ENCODE measurements around the gene MYO5A.

The MYO5A gene

DNA sequence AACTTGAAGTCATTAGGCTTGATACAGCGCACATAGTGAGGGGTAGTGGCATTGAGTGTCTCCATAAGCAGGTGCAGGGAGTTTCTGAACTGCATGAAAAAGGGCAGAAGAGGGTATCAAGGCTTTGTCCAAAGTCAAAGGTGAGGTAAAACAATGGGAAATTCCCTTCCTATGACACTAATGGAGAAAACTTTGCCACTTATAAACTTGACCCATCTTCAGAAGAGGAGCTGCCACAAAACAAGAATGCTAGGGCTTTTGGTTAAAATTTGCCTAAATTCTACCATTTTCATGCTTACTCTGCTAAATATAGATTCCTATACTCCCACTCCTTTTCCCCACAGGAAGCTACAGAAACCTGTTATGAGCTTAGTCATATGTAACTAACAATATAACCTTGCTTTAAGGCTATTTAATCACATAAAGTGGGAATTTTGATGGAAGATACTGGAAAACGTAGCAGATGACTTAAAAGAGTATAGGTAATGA is 145.5 kb downstream of the MYO5A start:
- H3K4me1 ChIP-seq (ENCODE audit: insufficient read depth, low read length), result no peaks in the 10 kb centered on the region
- H3K9ac ChIP-seq (ENCODE audit: low read depth, low read length), result no peak overlapping the region
- H3K36me3 ChIP-seq (ENCODE audit: insufficient read depth, low read length), result peaks cover 3% of the 10 kb centered on the region; the same call in 1 of the 2 replicates

GRCh38 chr15:52382647-52383046 is 146.0 kb downstream of the MYO5A start:
- Histone ChIP-seq H3K9me3 (ENCODE audit: control insufficient read depth, insufficient read depth, low read length) (no peaks in the 10 kb centered on the region), H3K9ac (ENCODE audit: low read depth, low read length) (no peak overlapping the region)

More for the DNA sequence above, 145.5 kb downstream of the MYO5A start:
- H3K9me3 ChIP-seq (ENCODE audit: control insufficient read depth, insufficient read depth, low read length), result no peaks in the 10 kb centered on the region

DNA sequence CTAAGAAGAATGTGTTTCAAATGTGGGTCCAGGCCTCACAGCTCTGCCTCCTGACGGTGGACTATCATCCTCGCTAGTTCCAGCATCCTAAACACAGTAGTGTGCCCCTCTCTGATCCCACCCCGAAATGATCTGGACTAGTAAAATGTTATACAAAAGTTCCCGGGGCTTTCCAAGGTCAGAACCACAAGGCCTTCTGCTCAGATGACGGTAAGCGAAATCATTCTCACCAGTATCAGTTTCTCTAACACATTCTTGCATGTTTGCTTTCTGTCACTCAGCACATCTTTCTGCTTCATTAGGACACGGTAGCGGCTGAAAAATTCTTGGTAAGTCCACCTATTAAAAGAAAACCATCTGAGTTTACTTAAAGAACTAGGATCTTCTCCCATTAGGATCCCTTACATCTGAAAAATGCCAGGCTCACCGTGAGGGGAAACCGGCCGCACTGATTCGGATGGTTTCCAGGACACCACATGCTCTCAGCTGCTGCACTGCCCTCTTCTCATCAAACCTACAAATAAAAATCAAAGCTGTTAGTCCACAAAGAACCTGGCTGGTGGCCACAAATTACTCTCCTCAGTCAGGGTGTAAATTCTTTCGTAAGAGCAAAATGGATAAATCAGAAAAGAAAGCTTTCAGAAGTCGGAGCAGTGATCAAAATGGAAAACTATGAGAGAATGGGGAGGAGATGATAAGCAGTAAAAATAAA is 149.1 kb downstream of the MYO5A start:
- H3K36me3 ChIP-seq (ENCODE audit: insufficient read depth, low read length), result peaks cover 8% of the 10 kb centered on the region; the same call in 1 of the 2 replicates
- no peaks in the 10 kb centered on the region for H3K9me3 ChIP-seq (ENCODE audit: control insufficient read depth, insufficient read depth, low read length)
- H3K9ac ChIP-seq (ENCODE audit: low read depth, low read length), result no peak overlapping the region
- H3K4me1 ChIP-seq (ENCODE audit: insufficient read depth, low read length), result no peaks in the 10 kb centered on the region

More at GRCh38 chr15:52382647-52383046, 146.0 kb downstream of the MYO5A start:
- Histone ChIP-seq H3K4me1 (ENCODE audit: insufficient read depth, low read length) (no peaks in the 10 kb centered on the region), H3K36me3 (ENCODE audit: insufficient read depth, low read length) (peaks cover 3% of the 10 kb centered on the region; the same call in 1 of the 2 replicates)

GRCh38 chr15:52378746-52379394 is 149.8 kb downstream of the MYO5A start:
- H3K4me1 ChIP-seq (ENCODE audit: insufficient read depth, low read length), result no peaks in the 10 kb centered on the region
- H3K9me3 ChIP-seq (ENCODE audit: control insufficient read depth, insufficient read depth, low read length), result no peaks in the 10 kb centered on the region
- H3K9ac ChIP-seq (ENCODE audit: low read depth, low read length), result no peak overlapping the region
- H3K36me3 ChIP-seq (ENCODE audit: insufficient read depth, low read length), result peaks cover 8% of the 10 kb centered on the region; the same call in 1 of the 2 replicates

GRCh38 chr15:52370010-52370409 is 158.7 kb downstream of the MYO5A start:
- Histone ChIP-seq H3K9me3 (ENCODE audit: control insufficient read depth, insufficient read depth, low read length) (no peaks in the 10 kb centered on the region), H3K36me3 (ENCODE audit: insufficient read depth, low read length) (peaks cover under 1% of the 10 kb centered on the region), H3K9ac (ENCODE audit: low read depth, low read length) (no peak overlapping the region), H3K4me1 (ENCODE audit: insufficient read depth, low read length) (no peaks in the 10 kb centered on the region)

DNA sequence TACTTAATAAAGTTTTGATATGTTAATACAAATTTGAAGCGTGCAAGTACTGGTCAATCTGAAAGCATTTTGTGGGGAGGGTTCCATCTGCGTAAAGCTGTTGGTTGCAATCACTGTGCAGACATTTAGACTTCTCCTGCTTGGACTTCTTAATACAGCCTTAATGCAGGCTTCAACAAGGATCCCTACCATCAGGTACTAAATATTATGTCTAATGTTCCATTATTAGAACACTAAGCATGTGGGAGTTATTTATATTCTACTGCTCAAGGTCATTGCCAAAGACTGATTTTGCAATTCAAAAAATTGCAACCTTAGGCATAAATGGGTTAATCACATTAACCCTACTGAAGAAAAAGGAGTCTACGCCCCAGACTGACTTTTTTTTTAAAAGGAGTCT is 159.2 kb downstream of the MYO5A start:
- no peaks in the 10 kb centered on the region; the same call in none of the 2 replicates for H3K36me3 ChIP-seq (ENCODE audit: insufficient read depth, low read length)

DNA sequence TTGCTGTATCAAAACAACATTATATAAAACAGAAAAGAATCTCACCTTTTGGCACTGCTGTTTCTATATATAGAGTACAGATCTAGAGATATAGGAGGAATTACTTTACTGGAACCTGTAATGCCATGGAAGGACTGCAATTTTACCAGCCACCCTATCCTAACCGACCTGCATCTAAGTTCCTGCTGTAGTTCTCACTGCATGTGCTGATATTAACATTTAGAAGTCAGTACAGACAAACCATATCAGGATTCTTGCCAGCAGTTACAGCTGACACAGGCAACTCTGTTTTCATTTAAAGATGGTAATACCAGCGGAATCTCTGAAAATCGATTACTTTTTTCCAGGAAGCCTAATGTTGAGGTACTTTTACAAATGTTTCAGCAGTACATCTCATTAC is 159.7 kb downstream of the MYO5A start:
- H3K9ac ChIP-seq (ENCODE audit: low read depth, low read length), result no peak overlapping the region
- H3K36me3 ChIP-seq (ENCODE audit: insufficient read depth, low read length), result no peaks in the 10 kb centered on the region; the same call in none of the 2 replicates
- H3K4me1 ChIP-seq (ENCODE audit: insufficient read depth, low read length), result no peaks in the 10 kb centered on the region
- H3K9me3 ChIP-seq (ENCODE audit: control insufficient read depth, insufficient read depth, low read length), result no peaks in the 10 kb centered on the region

More for the DNA sequence above, 159.2 kb downstream of the MYO5A start:
- Histone ChIP-seq H3K9me3 (ENCODE audit: control insufficient read depth, insufficient read depth, low read length) (no peaks in the 10 kb centered on the region), H3K9ac (ENCODE audit: low read depth, low read length) (no peak overlapping the region), H3K4me1 (ENCODE audit: insufficient read depth, low read length) (no peaks in the 10 kb centered on the region)

DNA sequence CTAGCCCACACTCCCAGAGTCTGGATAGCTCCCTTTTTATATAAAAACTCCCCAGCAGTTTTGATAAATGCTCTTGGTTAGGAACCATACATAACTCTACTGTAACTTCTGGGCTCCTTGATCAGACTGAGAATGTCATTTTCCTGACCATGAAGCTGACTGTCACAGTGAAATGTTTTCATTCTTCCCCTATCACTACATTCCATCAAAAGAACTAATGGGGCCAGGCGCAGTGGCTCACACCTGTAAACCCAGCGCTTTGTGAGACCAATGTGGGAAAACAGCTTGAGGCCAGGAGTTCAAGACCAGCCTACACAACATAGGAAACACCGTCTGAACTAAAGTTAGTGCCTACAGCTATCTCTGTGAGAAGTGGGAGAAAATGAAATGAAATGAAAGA is 160.3 kb downstream of the MYO5A start:
- Histone ChIP-seq H3K9ac (ENCODE audit: low read depth, low read length) (no peak overlapping the region), H3K4me1 (ENCODE audit: insufficient read depth, low read length) (no peaks in the 10 kb centered on the region), H3K9me3 (ENCODE audit: control insufficient read depth, insufficient read depth, low read length) (no peaks in the 10 kb centered on the region), H3K36me3 (ENCODE audit: insufficient read depth, low read length) (no peaks in the 10 kb centered on the region; the same call in none of the 2 replicates)

- Histone ChIP-seq H3K9ac (ENCODE audit: low read depth, low read length) (no peak overlapping the region), H3K36me3 (ENCODE audit: insufficient read depth, low read length) (no peaks in the 10 kb centered on the region), H3K4me1 (ENCODE audit: insufficient read depth, low read length) (no peaks in the 10 kb centered on the region), H3K9me3 (ENCODE audit: control insufficient read depth, insufficient read depth, low read length) (no peaks in the 10 kb centered on the region)
These were observed 166.2 kb downstream of the MYO5A start for GRCh38 chr15:52362497-52362896.

DNA sequence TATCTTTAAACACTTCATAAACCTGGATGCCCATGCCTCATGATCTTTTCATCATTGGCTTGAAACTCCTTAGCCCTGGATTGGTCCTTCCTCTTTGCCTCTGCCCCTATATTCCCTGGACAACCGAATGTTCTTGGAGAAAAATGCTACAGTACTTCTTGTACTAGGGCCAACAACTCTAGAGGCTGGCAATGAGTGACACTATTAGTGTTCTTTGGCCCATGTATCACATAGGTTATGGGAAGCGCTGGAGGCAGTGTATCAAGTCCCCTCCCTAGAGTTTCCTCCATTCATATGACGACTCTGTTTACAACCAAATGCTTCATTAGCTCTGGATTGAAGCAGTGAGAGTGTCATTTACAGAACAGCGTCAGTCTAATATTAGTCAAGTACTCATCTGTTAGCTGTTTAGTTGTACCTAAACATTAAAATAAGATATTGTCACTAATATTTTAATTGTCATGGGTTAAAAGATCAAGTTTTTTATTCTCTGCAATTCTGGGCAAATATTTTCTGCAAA is 166.6 kb downstream of the MYO5A start:
- Histone ChIP-seq H3K4me1 (ENCODE audit: insufficient read depth, low read length) (no peaks in the 10 kb centered on the region), H3K9me3 (ENCODE audit: control insufficient read depth, insufficient read depth, low read length) (no peaks in the 10 kb centered on the region), H3K36me3 (ENCODE audit: insufficient read depth, low read length) (no peaks in the 10 kb centered on the region), H3K9ac (ENCODE audit: low read depth, low read length) (no peak overlapping the region)

DNA sequence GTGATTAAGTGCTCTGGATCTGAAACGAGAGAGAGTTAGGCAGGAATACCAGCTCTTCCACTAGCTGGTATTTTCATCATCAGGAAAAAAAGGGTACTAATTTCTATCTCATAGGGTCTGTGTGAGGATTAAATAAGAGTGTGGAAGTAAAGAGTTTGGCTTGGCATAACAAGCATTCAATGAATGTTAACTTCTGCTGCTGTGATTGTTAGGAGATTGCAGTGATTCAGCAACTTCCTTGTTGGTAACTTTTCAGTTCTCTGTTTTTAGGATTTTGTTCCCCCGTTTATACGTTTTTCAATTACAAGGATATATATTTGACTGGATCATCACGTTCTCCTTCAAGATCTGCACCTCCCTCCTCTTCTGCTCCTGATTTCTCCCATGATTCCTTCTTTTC is 167.2 kb downstream of the MYO5A start:
- no peaks in the 10 kb centered on the region for H3K9me3 ChIP-seq (ENCODE audit: control insufficient read depth, insufficient read depth, low read length)
- no peak overlapping the region for H3K9ac ChIP-seq (ENCODE audit: low read depth, low read length)
- no peaks in the 10 kb centered on the region for H3K36me3 ChIP-seq (ENCODE audit: insufficient read depth, low read length)

GRCh38 chr15:52360229-52361203 is 168.2 kb downstream of the MYO5A start:
- Histone ChIP-seq H3K9me3 (ENCODE audit: control insufficient read depth, insufficient read depth, low read length) (no peaks in the 10 kb centered on the region), H3K4me1 (ENCODE audit: insufficient read depth, low read length) (no peaks in the 10 kb centered on the region), H3K9ac (ENCODE audit: low read depth, low read length) (no peak overlapping the region)

More for the DNA sequence above, 167.2 kb downstream of the MYO5A start:
- no peaks in the 10 kb centered on the region for H3K4me1 ChIP-seq (ENCODE audit: insufficient read depth, low read length)

GRCh38 chr15:52359722-52360121 is 169.0 kb downstream of the MYO5A start:
- Histone ChIP-seq H3K9ac (ENCODE audit: low read depth, low read length) (no peak overlapping the region), H3K36me3 (ENCODE audit: insufficient read depth, low read length) (no peaks in the 10 kb centered on the region), H3K4me1 (ENCODE audit: insufficient read depth, low read length) (no peaks in the 10 kb centered on the region), H3K9me3 (ENCODE audit: control insufficient read depth, insufficient read depth, low read length) (no peaks in the 10 kb centered on the region)

More at GRCh38 chr15:52360229-52361203, 168.2 kb downstream of the MYO5A start:
- H3K36me3 ChIP-seq (ENCODE audit: insufficient read depth, low read length), result no peaks in the 10 kb centered on the region

- no peaks in the 10 kb centered on the region for H3K4me1 ChIP-seq (ENCODE audit: insufficient read depth, low read length)
- H3K9me3 ChIP-seq (ENCODE audit: control insufficient read depth, insufficient read depth, low read length), result no peaks in the 10 kb centered on the region
- H3K9ac ChIP-seq (ENCODE audit: low read depth, low read length), result no peak overlapping the region
- no peaks in the 10 kb centered on the region; the same call in 1 of the 2 replicates for H3K36me3 ChIP-seq (ENCODE audit: insufficient read depth, low read length)
These were observed 170.7 kb downstream of the MYO5A start for GRCh38 chr15:52357949-52358348.

Measured in ES-I3 (cell line).